SK-N-MC (cell line): ENCODE results near the gene TIPARP.

Source experiments
- EZH2 ChIP-seq: fragments of 200-600 bp; sonication (generic); IDR thresholded peaks from one replicate; pipeline ENCODE4 v1.6.1; 2017; ENCODE audit warnings: antibody characterized with exemption
- POLR2AphosphoS5 ChIP-seq: IDR thresholded peaks from 2 replicates; pipeline ENCODE4 v1.6.1; 2012; ENCODE audit warnings: mild to moderate bottlenecking, low read depth, low read length, borderline replicate concordance

DNA sequence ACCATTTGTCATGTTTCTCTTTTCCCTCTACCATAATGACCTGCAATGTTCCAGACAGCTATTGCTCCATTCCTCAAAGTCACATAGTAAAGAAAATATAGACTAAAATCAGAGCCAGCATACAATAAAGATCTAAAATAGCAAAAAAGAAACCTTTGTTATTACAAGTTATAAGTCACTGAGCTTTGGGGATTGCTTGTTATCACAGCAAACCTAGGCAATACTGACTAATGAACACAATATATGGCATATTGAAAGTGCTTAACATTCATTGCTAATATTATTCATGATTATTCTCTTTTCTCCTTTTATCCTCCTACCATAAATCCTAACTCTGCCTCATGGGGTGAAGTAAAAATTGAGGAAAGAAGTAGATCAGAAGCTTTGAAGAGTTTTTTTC, 27.4 kb upstream of the TIPARP start:
- TF ChIP-seq POLR2AphosphoS5: no peak
- TF ChIP-seq EZH2: no peak
